Loucy (cell line): ENCODE data around the gene PRSS21.

Source experiments
- H2AFZ ChIP-seq: fragments of 200-600 bp; sonication (generic); 2 replicates; pipeline ENCODE4 v1.6.0; 2016; ENCODE audit warnings: antibody characterized with exemption, mild to moderate bottlenecking, low read length, moderate library complexity
- H3F3A ChIP-seq: fragments of 200-600 bp; 2 replicates; pipeline ENCODE4 v1.6.0; 2016; ENCODE audit warnings: antibody characterized with exemption, low read depth, mild to moderate bottlenecking
- H3K27me3 ChIP-seq: fragments of 200-600 bp; sonication (generic); 2 replicates; pipeline ENCODE4 v1.6.1; 2014; ENCODE audit warnings: low read length, mild to moderate bottlenecking; ENCODE audit not compliant: insufficient read depth, poor library complexity, severe bottlenecking
- H3K36me3 ChIP-seq: fragments of 200-600 bp; sonication (generic); 2 replicates; pipeline ENCODE4 v1.6.1; 2016; ENCODE audit warnings: low read length; ENCODE audit not compliant: insufficient read depth
- H3K4me1 ChIP-seq: fragments of 200-600 bp; sonication (generic); 2 replicates; pipeline ENCODE4 v1.5.1; 2014; ENCODE audit warnings: low read length, mild to moderate bottlenecking; ENCODE audit not compliant: insufficient read depth, poor library complexity, severe bottlenecking
- H3K4me2 ChIP-seq: fragments of 200-600 bp; sonication (generic); 2 replicates; pipeline ENCODE4 v1.6.0; 2014; ENCODE audit warnings: antibody characterized with exemption, low read length, low read depth, mild to moderate bottlenecking; ENCODE audit not compliant: poor library complexity, severe bottlenecking
- H3K4me3 ChIP-seq: fragments of 200-600 bp; sonication (generic); 2 replicates; pipeline ENCODE4 v1.5.1; 2014; ENCODE audit warnings: low read length, mild to moderate bottlenecking, mixed read lengths; ENCODE audit not compliant: poor library complexity, severe bottlenecking
- H3K79me2 ChIP-seq: fragments of 200-600 bp; sonication (generic); 2 replicates; pipeline ENCODE4 v1.6.1; 2014; ENCODE audit warnings: low read length; ENCODE audit not compliant: insufficient read depth
- H3K9ac ChIP-seq: fragments of 200-600 bp; sonication (generic); 2 replicates; pipeline ENCODE4 v1.6.0; 2014; ENCODE audit warnings: mild to moderate bottlenecking, low read depth, low read length, moderate library complexity; ENCODE audit not compliant: poor library complexity, severe bottlenecking
- H3K9me2 ChIP-seq: fragments of 200-600 bp; sonication (generic); replicated peaks from 2 replicates; pipeline ENCODE4 v1.6.1; 2016; ENCODE audit warnings: low read depth, low read length, mixed read lengths
- H3K9me3 ChIP-seq: fragments of 200-600 bp; sonication (generic); 2 replicates; pipeline ENCODE4 v1.6.1; 2014; ENCODE audit warnings: mild to moderate bottlenecking, antibody characterized with exemption, low read length, low read depth; ENCODE audit not compliant: insufficient read depth
- H4K20me1 ChIP-seq: fragments of 200-600 bp; sonication (generic); 2 replicates; pipeline ENCODE4 v1.6.0; 2014; ENCODE audit warnings: antibody characterized with exemption, low read length, mild to moderate bottlenecking; ENCODE audit not compliant: insufficient read depth, poor library complexity, severe bottlenecking
- EZH2phosphoT487 ChIP-seq: fragments of 200-600 bp; IDR thresholded peaks from 2 replicates; pipeline ENCODE4 v1.6.1; 2018; ENCODE audit warnings: antibody characterized with exemption, mild to moderate bottlenecking, moderate library complexity, borderline replicate concordance
- TF ChIP-seq, protein P1 (sequence below): fragments of 200-600 bp; sonication (generic); conservative IDR thresholded peaks from 2 replicates; pipeline ENCODE4 v1.5.1; 2014; ENCODE audit warnings: mild to moderate bottlenecking, antibody characterized with exemption, low read length

PRSS21 gene

DNA sequence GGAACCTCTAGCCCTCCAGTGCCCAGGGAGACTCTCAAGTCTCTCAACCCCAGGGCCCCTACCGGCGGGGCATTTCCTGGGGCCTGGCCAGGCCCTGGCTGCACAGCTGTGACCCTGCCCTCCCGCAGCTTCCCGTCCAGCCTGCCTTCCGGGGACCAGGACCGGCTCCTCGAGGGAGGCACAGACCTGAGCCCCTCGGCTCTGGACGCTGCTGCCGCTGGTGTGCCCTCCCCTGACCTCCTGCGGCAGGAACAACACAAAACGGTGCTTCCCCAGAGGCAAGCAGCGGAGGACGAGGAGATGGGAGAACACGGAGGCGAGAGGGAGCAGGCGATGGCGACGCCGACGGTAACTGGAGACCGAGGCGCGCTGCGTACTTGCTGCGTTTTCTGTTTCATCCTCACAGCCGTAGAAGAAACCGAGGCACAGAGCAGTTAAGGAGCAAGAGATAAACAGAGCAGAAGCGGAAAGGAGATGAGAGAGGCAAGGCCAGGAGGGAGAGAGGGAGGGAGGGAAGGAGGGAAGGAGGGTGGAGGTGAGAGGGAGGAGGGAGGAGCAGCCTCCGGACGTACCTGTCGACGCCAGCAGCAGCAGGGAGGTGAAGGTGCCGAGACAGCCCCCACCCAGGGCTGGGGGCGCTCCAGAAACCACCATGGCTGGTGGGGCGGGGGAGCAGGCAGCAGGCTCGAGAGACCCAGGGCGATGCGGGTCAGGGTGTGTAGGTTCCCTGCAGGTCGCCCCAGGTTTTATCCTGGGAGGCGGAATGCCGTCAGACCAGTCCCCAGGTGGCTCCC, 40.6 kb downstream of the PRSS21 start, which contains the start of gene PRSS22:
Gene PRSS22 (minus strand): TSS at position 720 of the 794 bp plus-strand sequence. CDS start 66 bp downstream, at position 654.
- H3K4me3 ChIP-seq: no peak within 1 kb of the TSS
- no peaks in the 10 kb centered on the region for H4K20me1 ChIP-seq
- H3K4me1 ChIP-seq: no peaks in the 10 kb centered on the region
- no peaks in the 10 kb centered on the region for H3K79me2 ChIP-seq
- no peaks in the 10 kb centered on the region for H3K9me2 ChIP-seq
- no peaks in the 10 kb centered on the region for H3K27me3 ChIP-seq
- no peak within 1 kb of the TSS for H3K4me2 ChIP-seq
- no peaks in the 10 kb centered on the region for H3F3A ChIP-seq
- no peaks in the 10 kb centered on the region for H3K36me3 ChIP-seq
- no peak within 1 kb of the TSS for H2AFZ ChIP-seq
- no peak for TF ChIP-seq EZH2phosphoT487
- TF ChIP-seq, protein P1, sequence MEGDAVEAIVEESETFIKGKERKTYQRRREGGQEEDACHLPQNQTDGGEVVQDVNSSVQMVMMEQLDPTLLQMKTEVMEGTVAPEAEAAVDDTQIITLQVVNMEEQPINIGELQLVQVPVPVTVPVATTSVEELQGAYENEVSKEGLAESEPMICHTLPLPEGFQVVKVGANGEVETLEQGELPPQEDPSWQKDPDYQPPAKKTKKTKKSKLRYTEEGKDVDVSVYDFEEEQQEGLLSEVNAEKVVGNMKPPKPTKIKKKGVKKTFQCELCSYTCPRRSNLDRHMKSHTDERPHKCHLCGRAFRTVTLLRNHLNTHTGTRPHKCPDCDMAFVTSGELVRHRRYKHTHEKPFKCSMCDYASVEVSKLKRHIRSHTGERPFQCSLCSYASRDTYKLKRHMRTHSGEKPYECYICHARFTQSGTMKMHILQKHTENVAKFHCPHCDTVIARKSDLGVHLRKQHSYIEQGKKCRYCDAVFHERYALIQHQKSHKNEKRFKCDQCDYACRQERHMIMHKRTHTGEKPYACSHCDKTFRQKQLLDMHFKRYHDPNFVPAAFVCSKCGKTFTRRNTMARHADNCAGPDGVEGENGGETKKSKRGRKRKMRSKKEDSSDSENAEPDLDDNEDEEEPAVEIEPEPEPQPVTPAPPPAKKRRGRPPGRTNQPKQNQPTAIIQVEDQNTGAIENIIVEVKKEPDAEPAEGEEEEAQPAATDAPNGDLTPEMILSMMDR: no peak
- no peak within 1 kb of the TSS for H3K9ac ChIP-seq
- H3K9me3 ChIP-seq: no peaks in the 10 kb centered on the region

DNA sequence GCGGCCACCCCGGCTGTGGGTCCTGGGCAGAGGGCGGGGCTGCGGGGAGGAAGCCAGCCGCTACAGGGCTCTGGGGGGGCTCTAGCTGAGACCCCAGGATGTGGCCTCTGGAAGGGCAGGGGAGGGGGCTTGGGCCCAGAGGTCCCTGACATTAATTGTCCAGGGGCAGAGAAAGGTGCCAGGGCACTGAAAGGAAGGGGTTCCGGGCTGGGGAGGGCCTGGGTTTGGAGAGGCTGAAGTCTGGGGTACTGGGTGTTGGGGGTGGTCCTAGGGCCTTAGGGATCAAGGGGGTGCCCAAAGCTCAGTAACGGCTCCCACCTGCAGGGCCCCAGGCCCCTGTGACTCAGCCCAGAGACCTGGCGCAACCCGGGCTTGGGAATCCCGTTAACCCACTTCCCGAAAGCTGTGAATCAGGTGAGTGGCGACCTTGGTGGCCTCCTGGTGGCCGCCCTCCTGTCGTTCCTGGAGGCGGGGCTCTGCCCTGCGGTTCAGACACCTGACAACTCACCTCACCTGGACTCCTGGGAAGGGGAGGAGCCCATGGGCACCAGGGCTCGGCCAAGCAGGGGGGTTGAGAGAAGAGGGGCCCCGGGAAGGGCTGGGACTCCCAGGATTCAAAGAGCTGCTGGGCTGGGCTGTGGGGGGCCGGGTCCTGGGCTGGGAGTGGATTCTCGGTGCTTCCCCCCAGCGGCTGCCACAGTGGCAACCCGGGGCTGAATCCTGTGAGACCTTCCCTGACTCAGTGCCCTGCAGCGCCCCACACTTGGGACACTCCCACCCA, 41.4 kb downstream of the PRSS21 start:
- TF ChIP-seq, protein P1: no peak
- no peak for TF ChIP-seq EZH2phosphoT487
- Histone ChIP-seq H3K4me3 (no peak overlapping the region), H3K9me3 (no peaks in the 10 kb centered on the region), H3K27me3 (no peaks in the 10 kb centered on the region), H3K36me3 (no peaks in the 10 kb centered on the region), H4K20me1 (no peaks in the 10 kb centered on the region), H3F3A (no peaks in the 10 kb centered on the region), H2AFZ (no peak overlapping the region), H3K4me1 (no peaks in the 10 kb centered on the region), H3K4me2 (no peak overlapping the region), H3K9ac (no peak overlapping the region), H3K9me2 (no peaks in the 10 kb centered on the region), H3K79me2 (no peaks in the 10 kb centered on the region)

DNA sequence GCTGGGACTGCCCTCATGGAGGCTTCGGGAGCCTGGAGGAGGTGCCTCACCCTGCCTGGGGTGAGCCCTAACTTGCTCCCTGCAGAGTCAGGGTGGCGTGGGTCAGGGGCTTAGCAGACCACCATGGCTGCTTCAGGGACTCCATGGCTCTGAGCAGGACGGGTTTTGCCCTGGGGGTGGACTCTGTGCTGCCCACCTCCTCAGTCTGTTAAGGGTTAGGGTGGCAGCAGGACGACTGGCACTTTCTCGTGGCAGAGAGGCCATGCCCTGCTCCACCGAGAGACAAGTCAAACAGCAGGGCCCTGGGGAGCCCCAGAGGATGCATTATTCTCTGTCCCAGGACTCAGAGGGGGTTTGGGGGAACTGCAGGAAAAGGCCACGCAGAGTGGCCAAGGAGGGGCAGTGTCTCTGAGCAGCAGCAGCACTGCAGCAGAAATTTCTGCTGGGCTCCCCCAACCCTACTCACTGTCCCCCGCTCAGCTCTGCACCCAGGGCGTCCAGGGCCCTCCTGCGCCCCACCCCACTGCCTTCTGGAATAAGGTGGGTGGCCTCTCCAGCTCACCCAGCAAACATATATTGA, 42.7 kb downstream of the PRSS21 start:
- Histone ChIP-seq H3K36me3 (no peaks in the 10 kb centered on the region), H3K9ac (no peak overlapping the region), H3K4me3 (no peak overlapping the region), H3K79me2 (no peaks in the 10 kb centered on the region), H3K9me2 (no peaks in the 10 kb centered on the region), H3F3A (no peaks in the 10 kb centered on the region), H2AFZ (no peak overlapping the region), H3K4me2 (no peak overlapping the region), H4K20me1 (no peaks in the 10 kb centered on the region), H3K9me3 (no peaks in the 10 kb centered on the region), H3K4me1 (no peaks in the 10 kb centered on the region), H3K27me3 (no peaks in the 10 kb centered on the region)
- TF ChIP-seq, protein P1: no peak
- no peak for TF ChIP-seq EZH2phosphoT487
